DOHH2 (cell line): ENCODE measurements around the gene GRB14.

Experiments
- H3F3A ChIP-seq: fragments of 200-600 bp; sonication (generic), shearing (Covaris generic); 2 replicates; pipeline ENCODE4 v1.6.0; 2016; ENCODE audit warnings: antibody characterized with exemption, mild to moderate bottlenecking; ENCODE audit not compliant: control insufficient read depth, insufficient read depth
- H3K27ac ChIP-seq: fragments of 200-600 bp; sonication (generic); 2 replicates; pipeline ENCODE4 v1.5.1; 2014; ENCODE audit warnings: low read depth, mild to moderate bottlenecking, low read length, moderate library complexity
- H3K27me3 ChIP-seq: fragments of 200-600 bp; sonication (generic); 2 replicates; pipeline ENCODE4 v1.6.1; 2014; ENCODE audit warnings: mild to moderate bottlenecking, low read length, mixed read lengths; ENCODE audit not compliant: control insufficient read depth
- H3K36me3 ChIP-seq: fragments of 200-600 bp; sonication (generic); 2 replicates; pipeline ENCODE4 v1.6.1; 2014; ENCODE audit warnings: mild to moderate bottlenecking, low read length, moderate library complexity, mixed read lengths; ENCODE audit not compliant: control insufficient read depth
- H3K4me1 ChIP-seq: fragments of 200-600 bp; sonication (generic); 2 replicates; pipeline ENCODE4 v1.6.1; 2014; ENCODE audit warnings: mild to moderate bottlenecking, low read length, mixed read lengths; ENCODE audit not compliant: control insufficient read depth
- H3K4me2 ChIP-seq: fragments of 200-600 bp; sonication (generic); 2 replicates; pipeline ENCODE4 v1.6.0; 2014; ENCODE audit warnings: mild to moderate bottlenecking, low read length, moderate library complexity
- H3K4me3 ChIP-seq: fragments of 200-600 bp; sonication (generic); 2 replicates; pipeline ENCODE4 v1.5.1; 2014; ENCODE audit warnings: mild to moderate bottlenecking, low read length, mixed read lengths
- H3K79me2 ChIP-seq: fragments of 200-600 bp; sonication (generic); 2 replicates; pipeline ENCODE4 v1.6.1; 2014; ENCODE audit warnings: mild to moderate bottlenecking, low read length, mixed read lengths; ENCODE audit not compliant: control insufficient read depth
- H3K9me2 ChIP-seq: fragments of 200-600 bp; sonication (generic); replicated peaks from 2 replicates; pipeline ENCODE4 v1.6.1; 2014; ENCODE audit warnings: mild to moderate bottlenecking, low read length, mixed read lengths; ENCODE audit not compliant: control insufficient read depth
- H3K9me3 ChIP-seq: fragments of 200-600 bp; sonication (generic); 2 replicates; pipeline ENCODE4 v1.6.1; 2014; ENCODE audit warnings: antibody characterized with exemption, low read length, mixed read lengths; ENCODE audit not compliant: control insufficient read depth, insufficient read depth
- H4K20me1 ChIP-seq: fragments of 200-600 bp; sonication (generic); 2 replicates; pipeline ENCODE4 v1.6.0; 2014; ENCODE audit warnings: low read depth, mild to moderate bottlenecking, antibody characterized with exemption, low read length, moderate library complexity; ENCODE audit not compliant: control insufficient read depth, insufficient read depth
- EZH2phosphoT487 ChIP-seq: fragments of 200-600 bp; sonication (generic); IDR thresholded peaks from 2 replicates; pipeline ENCODE4 v1.6.1; 2017; ENCODE audit warnings: borderline replicate concordance, mild to moderate bottlenecking, antibody characterized with exemption, low read length, moderate library complexity, mixed read lengths
- TF ChIP-seq, protein P1 (sequence below): fragments of 200-600 bp; sonication (generic); IDR thresholded peaks from one replicate; pipeline ENCODE4 v1.5.1; 2014; ENCODE audit warnings: antibody characterized with exemption, mild to moderate bottlenecking, low read depth, low read length; ENCODE audit not compliant: poor library complexity, severe bottlenecking

GRB14 gene

DNA sequence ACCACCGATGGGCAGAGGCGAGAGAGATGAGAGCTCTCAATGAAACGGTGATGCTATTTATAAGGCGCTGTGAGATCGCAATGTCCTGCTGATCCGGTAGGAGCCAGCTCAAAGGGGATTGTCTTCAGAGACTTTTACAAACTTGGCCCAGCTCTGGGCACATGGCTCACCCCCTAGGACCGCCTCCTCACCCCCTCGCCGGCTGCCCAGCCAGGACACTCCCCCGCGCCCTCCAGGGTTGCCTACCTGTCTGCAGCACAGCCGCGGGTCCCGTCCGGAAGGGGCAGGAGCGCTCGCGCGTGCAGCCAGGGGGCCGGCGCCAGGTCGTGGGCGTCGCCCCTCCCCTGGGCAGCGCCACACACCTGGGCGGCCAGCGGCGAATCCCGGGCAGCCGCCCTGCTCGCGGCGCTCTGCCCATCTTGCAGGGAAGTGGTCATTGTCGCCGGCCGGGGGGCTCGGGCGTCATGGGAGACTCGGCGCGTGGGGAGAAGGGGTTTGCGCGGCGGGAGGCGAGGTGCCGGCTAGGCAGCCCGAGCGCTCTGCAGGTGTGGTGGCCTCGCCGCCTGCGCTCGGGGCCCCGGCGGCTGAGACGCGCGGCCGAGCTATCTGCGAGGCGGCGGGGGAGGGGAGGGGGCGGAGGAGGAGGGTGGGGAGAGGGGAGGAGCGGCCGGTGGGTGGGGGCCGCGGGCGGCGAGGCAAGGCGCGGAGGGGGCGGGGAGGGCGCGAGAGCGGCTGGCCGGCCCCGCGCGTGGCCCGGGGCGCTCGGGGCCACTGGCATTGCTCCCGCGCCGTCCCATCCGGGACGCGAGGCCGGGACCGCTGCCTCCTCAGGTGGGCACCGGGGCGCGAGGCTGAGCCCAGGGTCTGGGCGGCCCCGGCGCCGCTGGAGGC lies at the start of gene GRB14:
Gene GRB14 (minus strand): TSS at position 610 of the 891 bp plus-strand sequence. CDS start 173 bp downstream, at position 437.
- Histone ChIP-seq H3K9me3 (no peaks in the 10 kb centered on the region), H3K4me3 (no peak within 1 kb of the TSS), H3F3A (no peaks in the 10 kb centered on the region), H3K79me2 (no peaks in the 10 kb centered on the region), H3K9me2 (no peaks in the 10 kb centered on the region), H3K27me3 (no peaks in the 10 kb centered on the region), H3K4me2 (no peak within 1 kb of the TSS), H3K36me3 (no peaks in the 10 kb centered on the region), H4K20me1 (no peaks in the 10 kb centered on the region), H3K27ac (no peak within 1 kb of the TSS), H3K4me1 (no peaks in the 10 kb centered on the region)
- TF ChIP-seq, protein P1, sequence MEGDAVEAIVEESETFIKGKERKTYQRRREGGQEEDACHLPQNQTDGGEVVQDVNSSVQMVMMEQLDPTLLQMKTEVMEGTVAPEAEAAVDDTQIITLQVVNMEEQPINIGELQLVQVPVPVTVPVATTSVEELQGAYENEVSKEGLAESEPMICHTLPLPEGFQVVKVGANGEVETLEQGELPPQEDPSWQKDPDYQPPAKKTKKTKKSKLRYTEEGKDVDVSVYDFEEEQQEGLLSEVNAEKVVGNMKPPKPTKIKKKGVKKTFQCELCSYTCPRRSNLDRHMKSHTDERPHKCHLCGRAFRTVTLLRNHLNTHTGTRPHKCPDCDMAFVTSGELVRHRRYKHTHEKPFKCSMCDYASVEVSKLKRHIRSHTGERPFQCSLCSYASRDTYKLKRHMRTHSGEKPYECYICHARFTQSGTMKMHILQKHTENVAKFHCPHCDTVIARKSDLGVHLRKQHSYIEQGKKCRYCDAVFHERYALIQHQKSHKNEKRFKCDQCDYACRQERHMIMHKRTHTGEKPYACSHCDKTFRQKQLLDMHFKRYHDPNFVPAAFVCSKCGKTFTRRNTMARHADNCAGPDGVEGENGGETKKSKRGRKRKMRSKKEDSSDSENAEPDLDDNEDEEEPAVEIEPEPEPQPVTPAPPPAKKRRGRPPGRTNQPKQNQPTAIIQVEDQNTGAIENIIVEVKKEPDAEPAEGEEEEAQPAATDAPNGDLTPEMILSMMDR, result no peak
- TF ChIP-seq EZH2phosphoT487, result no peak

DNA sequence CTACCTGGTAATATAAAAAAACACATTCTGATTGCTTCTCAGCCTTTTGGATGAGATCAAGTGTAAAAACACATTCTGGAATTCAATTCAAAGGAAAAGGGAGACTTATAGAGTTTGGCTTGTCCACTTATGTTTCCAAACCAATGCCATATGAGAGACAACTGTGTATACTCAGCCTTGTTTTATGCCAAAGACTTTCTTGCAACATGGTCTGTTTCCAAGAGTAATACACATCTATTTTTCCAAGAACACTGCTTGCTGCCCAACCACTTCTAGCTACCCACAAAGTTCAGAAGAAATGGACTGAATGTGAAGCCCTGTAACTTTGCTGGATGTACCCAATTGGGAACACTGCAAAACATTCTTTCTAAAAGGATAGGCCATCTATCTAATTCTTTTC lies 48.0 kb upstream of the GRB14 start:
- no peaks in the 10 kb centered on the region for H3F3A ChIP-seq
- no peaks in the 10 kb centered on the region for H3K79me2 ChIP-seq
- no peak overlapping the region for H3K4me3 ChIP-seq
- no peak overlapping the region for H3K4me2 ChIP-seq
- H3K36me3 ChIP-seq, result no peaks in the 10 kb centered on the region
- no peak for TF ChIP-seq EZH2phosphoT487
- TF ChIP-seq, protein P1, result no peak
- H3K27me3 ChIP-seq, result no peaks in the 10 kb centered on the region
- H3K9me2 ChIP-seq, result no peaks in the 10 kb centered on the region
- H3K4me1 ChIP-seq, result no peaks in the 10 kb centered on the region
- H3K9me3 ChIP-seq, result no peaks in the 10 kb centered on the region
- no peak overlapping the region for H3K27ac ChIP-seq
- no peaks in the 10 kb centered on the region for H4K20me1 ChIP-seq

DNA sequence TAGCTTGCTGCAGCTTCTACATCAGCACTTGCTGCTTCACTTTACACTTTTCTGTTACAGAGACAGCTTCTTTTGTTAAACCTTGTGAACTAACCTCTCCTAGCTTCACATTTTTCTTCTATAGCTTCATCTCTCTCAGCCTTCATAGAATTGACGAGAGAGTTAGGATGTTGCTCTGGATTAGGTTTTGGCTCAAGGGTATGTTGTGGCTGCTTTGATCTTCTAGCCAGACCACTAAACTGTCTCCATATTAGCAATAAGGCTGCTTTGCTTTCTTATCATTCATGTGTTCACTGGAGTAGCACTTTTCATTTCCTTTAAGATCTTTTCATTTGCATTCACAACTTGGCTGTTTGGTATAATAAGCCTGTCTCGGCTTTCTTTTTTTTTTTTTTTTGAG lies 46.3 kb upstream of the GRB14 start:
- Histone ChIP-seq H3K4me1 (no peaks in the 10 kb centered on the region), H3K4me3 (no peak overlapping the region), H3K4me2 (no peak overlapping the region), H3K27me3 (no peaks in the 10 kb centered on the region), H3K79me2 (no peaks in the 10 kb centered on the region), H4K20me1 (no peaks in the 10 kb centered on the region), H3F3A (no peaks in the 10 kb centered on the region), H3K27ac (no peak overlapping the region), H3K36me3 (no peaks in the 10 kb centered on the region), H3K9me2 (no peaks in the 10 kb centered on the region), H3K9me3 (no peaks in the 10 kb centered on the region)
- TF ChIP-seq, protein P1, result no peak
- TF ChIP-seq EZH2phosphoT487, result no peak
